Measurements from ENCODE around the gene TCF7L2. TPM values are rescaled to one million over a fixed set of nuclear protein-coding genes. Genes with fewer than 3 reads are reported as not detected.

Gene TCF7L2
- total and polyA plus RNA-seq, 9 of the 15 experiments (the other 6 are each of a cell fraction or from before 2014, with no cell fraction given): 0.32 to 2.8 (median 0.92) TPM

- TF ChIP-seq ZNF507 (tag; conservative IDR thresholded peaks at IDR 0.05): no peak
- TF ChIP-seq THAP7 (CRISPR knock-in tag; IDR thresholded peaks at IDR 0.05): no peak
- no peak for TF ChIP-seq PHB2 (IDR thresholded peaks at IDR 0.05; ENCODE audit: low read depth)
- peak; percentile 87 for TF ChIP-seq ZNF146 (CRISPR knock-in tag; IDR thresholded peaks at IDR 0.05; ENCODE audit: unreplicated experiment)
- TF ChIP-seq ZNF277 (CRISPR knock-in tag; IDR thresholded peaks at IDR 0.05; ENCODE audit: borderline replicate concordance): no peak
- TF ChIP-seq TAF9B (IDR thresholded peaks at IDR 0.05; ENCODE audit: partially characterized antibody): no peak
- TF ChIP-seq ZBTB2 (IDR thresholded peaks at IDR 0.05): no peak
These were observed 19.1 kb downstream of the TCF7L2 start (continued) for GRCh38 chr10:112969131-112969530.

GRCh38 chr10:112969542-112969941 lies 19.5 kb downstream of the TCF7L2 start:
- no peaks in the 10 kb centered on the region for H3K36me3 ChIP-seq (ENCODE audit: control insufficient read depth, insufficient read depth, low read length)
- no peak for DNase-seq (ENCODE audit: extremely low read depth in 1 of 4, low spot score in 3 of 4)
- no peaks in the 10 kb centered on the region for H4K20me1 ChIP-seq (replicated peaks; ENCODE audit: control insufficient read depth, insufficient read depth, low read length)
- H3K9ac ChIP-seq (ENCODE audit: insufficient read depth in 1 of 2, low read depth in 2 of 2, low read length in 2 of 2): no peak overlapping the region
- H3K79me2 ChIP-seq (ENCODE audit: control insufficient read depth, insufficient read depth, low read length): no peaks in the 10 kb centered on the region
- H3K27ac ChIP-seq (ENCODE audit: extremely low read depth, low read depth, low read length): no peak overlapping the region
- no peak for ATAC-seq
- H3K4me3 ChIP-seq: no peak overlapping the region
- no peaks in the 10 kb centered on the region for H3K9me3 ChIP-seq (replicated peaks; ENCODE audit: control insufficient read depth, insufficient read depth, low read depth, low read length)
- no peak for FAIRE-seq
- in situ Hi-C loops (cut with MboI) (no loop called here), intact Hi-C loops (cut with micrococcal nuclease) (no loop called here)
- ChIA-PET POLR2A (no interaction called here), CTCF (ENCODE audit: low intra/inter-chr PET ratio) (no interaction called here)
- H2AFZ ChIP-seq (ENCODE audit: low read depth, low read length): no peak overlapping the region
- no peaks in the 10 kb centered on the region for H3K4me1 ChIP-seq (replicated peaks in 1 of 2; ENCODE audit: control insufficient read depth in 2 of 2, insufficient read depth in 2 of 2, low read length in 2 of 2)
- WGBS (ENCODE audit: insufficient coverage, low coverage, missing lambda C conversion rate): 4% methylated on average over 2 of the region's 2 CpGs
- H3K27me3 ChIP-seq (ENCODE audit: control insufficient read depth in 2 of 2, insufficient read depth in 2 of 2, low read length in 2 of 2): no peaks in the 10 kb centered on the region
- BruUV-seq (replicated peaks): no TSS peak
- no peaks in the 10 kb centered on the region for H3K9me1 ChIP-seq (ENCODE audit: control insufficient read depth, insufficient read depth, low read length)
- H3K4me2 ChIP-seq (ENCODE audit: insufficient read depth, low read length): no peak overlapping the region
- TF ChIP-seq ZNF143 (CRISPR knock-in tag; IDR thresholded peaks at IDR 0.05) (no peak), ZHX1 (conservative IDR thresholded peaks at IDR 0.05; ENCODE audit: low read length) (no peak), CREB3L1 (IDR thresholded peaks at IDR 0.05; ENCODE audit: borderline replicate concordance, low read depth) (no peak), ZNF395 (CRISPR knock-in tag; IDR thresholded peaks at IDR 0.05) (no peak), ZKSCAN8 (CRISPR knock-in tag; IDR thresholded peaks at IDR 0.05) (no peak)
